Naive thymus-derived CD8-positive, alpha-beta T cell (primary cell): Measurements from ENCODE around the gene ZNF584. TPM values are rescaled to one million over a fixed set of nuclear protein-coding genes. Genes with fewer than 3 reads are reported as not detected.
"Not testable (repeated sequence)": the region's sequence is repeated elsewhere in the genome, so short reads cannot be mapped to it uniquely, and the experiment has no call there.

ENCODE experiments used
- ATAC-seq, 2 donors: fragments of 150-1000 bp; cut with Tn5 transposase in 1 of 2; sonication (Bioruptor Pico), chemical (Tn5 transposase) in 1 of 2; 1 replicate in 1 of 2; 2 replicates in 1 of 2; pipeline ENCODE4 v1.10.0; 2021; ENCODE audit warnings: mild to moderate bottlenecking in 2 of 2, moderate library complexity in 2 of 2
- POLR2A ChIA-PET: fragments of 350-600 bp; sonication (Branson Sonifier 250); formaldehyde crosslinking; loops from one replicate; lab custom pipeline; 2021; ENCODE audit warnings: antibody characterized with exemption; lab: Charles Lee
- DNase-seq, 10 donors: peaks; one replicate each; pipeline versions ENCODE4 v3.0.0 to v3.0.0-alpha.2; 2020 to 2022
- H3K27ac Mint-ChIP-seq, 10 donors: one replicate each; pipeline ENCODE4 v1.8.0; 2020 to 2022; ENCODE audit warnings: mild to moderate bottlenecking in 10 of 10, mixed read lengths in 10 of 10, moderate library complexity in 4 of 10, inconsistent platforms in 1 of 10
- H3K27me3 Mint-ChIP-seq, 5 donors: one replicate each; pipeline ENCODE4 v1.8.0; 2021 to 2022; ENCODE audit warnings: mixed read lengths in 5 of 5
- H3K36me3 Mint-ChIP-seq, 3 donors: one replicate each; pipeline ENCODE4 v1.8.0; 2020 to 2022; ENCODE audit warnings: mixed read lengths in 3 of 3, mild to moderate bottlenecking in 2 of 3, inconsistent platforms in 1 of 3
- H3K4me1 Mint-ChIP-seq, 4 donors: one replicate each; pipeline ENCODE4 v1.8.0; 2021 to 2022; ENCODE audit warnings: mixed read lengths in 4 of 4
- H3K4me3 Mint-ChIP-seq, 10 donors: one replicate each; pipeline ENCODE4 v1.8.0; 2020 to 2022; ENCODE audit warnings: mild to moderate bottlenecking in 10 of 10, mixed read lengths in 10 of 10, moderate library complexity in 6 of 10, inconsistent platforms in 1 of 10
- H3K9me3 Mint-ChIP-seq, 9 donors: one replicate each; pipeline ENCODE4 v1.8.0; 2020 to 2022; ENCODE audit warnings: mixed read lengths in 9 of 9, mild to moderate bottlenecking in 3 of 9, inconsistent platforms in 1 of 9, moderate library complexity in 1 of 9
- polyA plus RNA-seq, 3 donors: library from polyadenylated mRNA; unstranded; fragments of 300-500 nt; fragmentation: Illumina TruSeq; gene quantifications; one replicate each; pipeline ENCODE4 v1.2.3, GENCODE V29; 2021
- total RNA-seq, 8 experiments: library from RNA in 2 of 8; stranded (reverse) in 2 of 8; gene quantifications; one replicate each; pipeline ENCODE4 v1.2.3 and lab custom pipeline; 2021 to 2026

The ZNF584 gene
- total and polyA plus RNA-seq, 5 experiments from 2014 or later = 6.3 to 10.7 (median 6.5) TPM

GRCh38 chr19:58398545-58398944, 9.9 kb upstream of the ZNF584 start:
- H3K36me3 Mint-ChIP-seq = peaks cover 0 to 17% (median 7%) of the 10 kb centered on the region in 3 donors
- DNase-seq (no peak), ATAC-seq (no peak)
- peak overlapping the region in 1 of 10 donors; percentile 44 for H3K27ac Mint-ChIP-seq
- no peak overlapping the region for H3K4me3 Mint-ChIP-seq
- POLR2A ChIA-PET = interaction anchor here (5.0 kb wide), 1 partner anchor 11 kb away, joined by 25 read pairs; the partner anchor contains the start of gene RPS5
- peaks cover 18 to 25% (median 21%) of the 10 kb centered on the region in 4 donors for H3K4me1 Mint-ChIP-seq
- no peaks in the 10 kb centered on the region for H3K9me3 Mint-ChIP-seq
- peaks cover 0 to 27% (median 8%) of the 10 kb centered on the region in 5 donors for H3K27me3 Mint-ChIP-seq

GRCh38 chr19:58399903-58400302, 8.5 kb upstream of the ZNF584 start:
- peak overlapping the region in 2 of 10 donors; percentile 57 to 60 for H3K27ac Mint-ChIP-seq
- ATAC-seq = no peak
- no peaks in the 10 kb centered on the region for H3K9me3 Mint-ChIP-seq
- peaks cover 14 to 20% (median 18%) of the 10 kb centered on the region in 4 donors for H3K4me1 Mint-ChIP-seq
- no peak for DNase-seq
- H3K27me3 Mint-ChIP-seq = peaks cover 0 to 27% (median 8%) of the 10 kb centered on the region in 5 donors
- H3K36me3 Mint-ChIP-seq = peaks cover 0 to 3% (median 0%) of the 10 kb centered on the region in 3 donors
- POLR2A ChIA-PET = interaction anchor here (1.3 to 5.0 kb wide), 3 partner anchors 12 to 37 kb away, joined by 4 to 25 read pairs (median 8); partner anchors contain the start of genes RPS5 and ZNF497
- H3K4me3 Mint-ChIP-seq = peak overlapping the region in 7 of 10 donors; percentile 34 to 92 (median 64)

- DNase-seq (no peak), ATAC-seq (no peak)
- H3K4me1 Mint-ChIP-seq = peaks cover 14 to 20% (median 18%) of the 10 kb centered on the region in 4 donors
- H3K9me3 Mint-ChIP-seq = no peaks in the 10 kb centered on the region
- POLR2A ChIA-PET = interaction anchor here (1.3 to 5.0 kb wide), 3 partner anchors 13 to 38 kb away, joined by 4 to 25 read pairs (median 8); partner anchors contain the start of genes RPS5 and ZNF497
- peak overlapping the region in 4 of 10 donors; percentile 72 to 99 (median 95) for H3K27ac Mint-ChIP-seq
- H3K4me3 Mint-ChIP-seq = peak overlapping the region; percentile 81 to 97 (median 92)
- H3K36me3 Mint-ChIP-seq = peaks cover 0 to 2% (median 0%) of the 10 kb centered on the region in 3 donors
- H3K27me3 Mint-ChIP-seq = peaks cover 0 to 27% (median 8%) of the 10 kb centered on the region in 5 donors
Measured at GRCh38 chr19:58400316-58400915, 8.0 kb upstream of the ZNF584 start.

GRCh38 chr19:58400916-58401839, 7.3 kb upstream of the ZNF584 start:
- DNase-seq (peak; percentile 96 to 100 (median 99)), ATAC-seq (peak; percentile 92 to 97)
- H3K36me3 Mint-ChIP-seq = no peaks in the 10 kb centered on the region
- peaks cover 0 to 23% (median 8%) of the 10 kb centered on the region in 5 donors for H3K27me3 Mint-ChIP-seq
- POLR2A ChIA-PET = interaction anchor here (1.1 to 5.0 kb wide), 4 partner anchors 14 to 57 kb away, joined by 4 to 25 read pairs (median 8); partner anchors contain the start of genes RPS5 and ZNF497
- peaks cover 14 to 20% (median 15%) of the 10 kb centered on the region in 4 donors for H3K4me1 Mint-ChIP-seq
- H3K4me3 Mint-ChIP-seq = peak overlapping the region; percentile 81 to 97 (median 92)
- H3K27ac Mint-ChIP-seq = peak overlapping the region; percentile 73 to 99 (median 94)
- H3K9me3 Mint-ChIP-seq = no peaks in the 10 kb centered on the region

- Mint-ChIP-seq H3K9me3 (no peaks in the 10 kb centered on the region), H3K4me3 (peak overlapping the region; percentile 81 to 97 (median 92)), H3K4me1 (peaks cover 19 to 27% (median 21%) of the 10 kb centered on the region in 4 donors), H3K36me3 (no peaks in the 10 kb centered on the region), H3K27ac (peak overlapping the region in 5 of 10 donors; percentile 58 to 99 (median 98)), H3K27me3 (peaks cover 0 to 21% (median 8%) of the 10 kb centered on the region in 5 donors)
- no peak for ATAC-seq
- POLR2A ChIA-PET = interaction anchor here (0.6 to 5.0 kb wide), 6 partner anchors 9 to 232 kb away, joined by 3 to 25 read pairs (median 5); partner anchors contain the start of genes RPS5, ZBTB45 and ZNF274
- peak in 1 of 10 donors; percentile 22 for DNase-seq
Measured at GRCh38 chr19:58401840-58402421, 6.5 kb upstream of the ZNF584 start.

GRCh38 chr19:58403920-58404478, 4.5 kb upstream of the ZNF584 start:
- DNase-seq, H3K36me3 Mint-ChIP-seq, ATAC-seq, H3K27me3 Mint-ChIP-seq, H3K9me3 Mint-ChIP-seq: not testable (repeated sequence)
- peak overlapping the region in 1 of 10 donors; percentile 30 for H3K4me3 Mint-ChIP-seq
- peaks cover 27 to 43% (median 38%) of the 10 kb centered on the region in 4 donors for H3K4me1 Mint-ChIP-seq
- H3K27ac Mint-ChIP-seq = peak overlapping the region in 2 of 10 donors; percentile 33 to 87
- POLR2A ChIA-PET = interaction anchor here (0.7 to 5.0 kb wide), 3 partner anchors 9 to 175 kb away, joined by 3 to 25 read pairs (median 7); partner anchors contain the start of gene RPS5

GRCh38 chr19:58406818-58407657, 1.4 kb upstream of the ZNF584 start:
- Mint-ChIP-seq H3K27me3 (no peaks in the 10 kb centered on the region), H3K36me3 (no peaks in the 10 kb centered on the region), H3K9me3 (no peaks in the 10 kb centered on the region), H3K4me3 (peak overlapping the region; percentile 94 to 98 (median 96)), H3K27ac (peak overlapping the region; percentile 43 to 98 (median 96)), H3K4me1 (peaks cover 23 to 41% (median 34%) of the 10 kb centered on the region in 4 donors)
- ATAC-seq (no peak), DNase-seq (no peak)
- POLR2A ChIA-PET = interaction anchor here (0.5 to 2.0 kb wide), 2 partner anchors 21 to 56 kb away, joined by 3 to 5 read pairs; no protein-coding TSS in a partner anchor

GRCh38 chr19:58407658-58408151, 744 bp upstream of the ZNF584 start:
- H3K36me3 Mint-ChIP-seq = peaks cover 0 to 4% (median 0%) of the 10 kb centered on the region in 3 donors
- H3K27me3 Mint-ChIP-seq = no peaks in the 10 kb centered on the region
- ATAC-seq = no peak
- peaks cover 23 to 44% (median 34%) of the 10 kb centered on the region in 4 donors for H3K4me1 Mint-ChIP-seq
- peak overlapping the region; percentile 94 to 98 (median 96) for H3K4me3 Mint-ChIP-seq
- no peak for DNase-seq
- H3K9me3 Mint-ChIP-seq = no peaks in the 10 kb centered on the region
- peak overlapping the region; percentile 43 to 98 (median 96) for H3K27ac Mint-ChIP-seq
- POLR2A ChIA-PET = interaction anchor here (0.7 to 2.0 kb wide), 7 partner anchors 17 to 91 kb away, joined by 3 to 15 read pairs (median 5); partner anchors contain the start of genes ZNF324B, ZNF497 and ZSCAN22

GRCh38 chr19:58409010-58409790, 751 bp downstream of the ZNF584 start:
- no peak for ATAC-seq
- peak overlapping the region; percentile 33 to 97 (median 82) for H3K27ac Mint-ChIP-seq
- peak overlapping the region; percentile 94 to 98 (median 96) for H3K4me3 Mint-ChIP-seq
- no peak for DNase-seq
- H3K4me1 Mint-ChIP-seq = peaks cover 25 to 41% (median 35%) of the 10 kb centered on the region in 4 donors
- POLR2A ChIA-PET = interaction anchor here (0.6 to 1.6 kb wide), 12 partner anchors 18 to 82 kb away, joined by 3 to 15 read pairs (median 4); partner anchors contain the start of genes RPS5, ZNF132, ZNF324B and ZNF497
- no peaks in the 10 kb centered on the region for H3K27me3 Mint-ChIP-seq
- H3K9me3 Mint-ChIP-seq = no peaks in the 10 kb centered on the region
- peaks cover 0 to 8% (median 0%) of the 10 kb centered on the region in 3 donors for H3K36me3 Mint-ChIP-seq

GRCh38 chr19:58416604-58417003, 8.2 kb downstream of the ZNF584 start:
- no peaks in the 10 kb centered on the region for H3K9me3 Mint-ChIP-seq
- H3K36me3 Mint-ChIP-seq = peaks cover 11 to 41% (median 41%) of the 10 kb centered on the region in 3 donors
- no peak overlapping the region for H3K27ac Mint-ChIP-seq
- POLR2A ChIA-PET = interaction anchor here (1.0 kb wide), 1 partner anchor 13 kb away, joined by 3 read pairs; no protein-coding TSS in a partner anchor
- no peaks in the 10 kb centered on the region for H3K27me3 Mint-ChIP-seq
- peaks cover 0 to 6% (median 2%) of the 10 kb centered on the region in 4 donors for H3K4me1 Mint-ChIP-seq
- ATAC-seq (no peak), DNase-seq (no peak)
- no peak overlapping the region for H3K4me3 Mint-ChIP-seq
